ENCODE measurements around the gene NXN.
"Not testable (repeated sequence)": the region's sequence is repeated elsewhere in the genome, so short reads cannot be mapped to it uniquely, and the experiment has no call there.

NXN gene

GRCh38 chr17:829614-830013, 150.0 kb downstream of the NXN start:
- not testable (repeated sequence) for DNase-seq (ENCODE audit: low read depth)

- DNase-seq (ENCODE audit: low read depth): no peak
These were observed 150.8 kb downstream of the NXN start for GRCh38 chr17:828761-829160.

GRCh38 chr17:826778-827177, 152.8 kb downstream of the NXN start:
- no peak for DNase-seq (ENCODE audit: low read depth)

GRCh38 chr17:825216-825615, 154.4 kb downstream of the NXN start:
- no peak for DNase-seq (ENCODE audit: low read depth)

GRCh38 chr17:824378-824777, 155.2 kb downstream of the NXN start:
- no peak for DNase-seq (ENCODE audit: low read depth)

- DNase-seq (ENCODE audit: low read depth): no peak
These were observed 156.1 kb downstream of the NXN start for GRCh38 chr17:823501-823902.

GRCh38 chr17:819251-819650, 160.3 kb downstream of the NXN start:
- no peak for DNase-seq (ENCODE audit: low read depth)

GRCh38 chr17:814371-814770, 165.2 kb downstream of the NXN start:
- no peak for DNase-seq (ENCODE audit: low read depth)

GRCh38 chr17:812638-813204, 166.9 kb downstream of the NXN start:
- DNase-seq (ENCODE audit: low read depth): no peak

GRCh38 chr17:811051-811784, 168.4 kb downstream of the NXN start:
- DNase-seq (ENCODE audit: low read depth): no peak

- DNase-seq (ENCODE audit: low read depth): no peak
These were observed 171.9 kb downstream of the NXN start for GRCh38 chr17:807523-808294.

GRCh38 chr17:806781-807522, 172.6 kb downstream of the NXN start:
- DNase-seq (ENCODE audit: low read depth): no peak

GRCh38 chr17:806346-806745, 173.2 kb downstream of the NXN start:
- no peak for DNase-seq (ENCODE audit: low read depth)

GRCh38 chr17:805886-806285, 173.7 kb downstream of the NXN start:
- DNase-seq (ENCODE audit: low read depth): not testable (repeated sequence)

- no peak for DNase-seq (ENCODE audit: low read depth)
These were observed 174.8 kb downstream of the NXN start for GRCh38 chr17:804541-805435.

- DNase-seq (ENCODE audit: low read depth): no peak
These were observed 176.4 kb downstream of the NXN start for GRCh38 chr17:802901-803881.

- no peak for DNase-seq (ENCODE audit: low read depth)
These were observed 177.1 kb downstream of the NXN start for GRCh38 chr17:802481-802880.

GRCh38 chr17:801660-802059, 177.9 kb downstream of the NXN start:
- DNase-seq (ENCODE audit: low read depth): no peak

GRCh38 chr17:800446-801242, 178.9 kb downstream of the NXN start:
- DNase-seq (ENCODE audit: low read depth): no peak
